GM20000 (cell line): Measurements from ENCODE around the gene PALM.

Source experiments
- DNase-seq: peaks from one replicate; pipeline ENCODE4 v3.0.0; 2012; ENCODE audit warnings: low spot score
- CTCF ChIP-seq: IDR thresholded peaks from 2 replicates; pipeline ENCODE4 v1.5.1; 2012; ENCODE audit warnings: mild to moderate bottlenecking, control low read depth; ENCODE audit errors: extremely low read depth, missing control alignments

Gene PALM

GRCh38 chr19:749811-750210 lies 41.1 kb downstream of the PALM start:
- peak; percentile 22 for DNase-seq
- no peak for TF ChIP-seq CTCF

GRCh38 chr19:750640-751423 lies 42.1 kb downstream of the PALM start, which contains the start of gene MISP:
TSS of gene MISP (plus strand) at chr19:751112. CDS start at chr19:756947, 5,835 bp downstream.
- TF ChIP-seq CTCF, result no peak
- DNase-seq, result no peak

GRCh38 chr19:751501-752341 lies 43.0 kb downstream of the PALM start:
- no peak for TF ChIP-seq CTCF
- no peak for DNase-seq

GRCh38 chr19:752652-753517 lies 44.1 kb downstream of the PALM start:
- TF ChIP-seq CTCF, result no peak
- DNase-seq, result no peak

- no peak for TF ChIP-seq CTCF
- no peak for DNase-seq
These were observed 45.8 kb downstream of the PALM start for GRCh38 chr19:754530-754929.

GRCh38 chr19:755063-755462 lies 46.3 kb downstream of the PALM start:
- DNase-seq, result no peak
- TF ChIP-seq CTCF, result no peak
